GM11168 (cell line): ENCODE measurements around the gene ADGRG7.

Experiments used
- in situ Hi-C: fragments of 300-500 bp; cut with MboI; formaldehyde crosslinking; loops from one replicate; pipeline ENCODE4 v1.12.0; 2022; ENCODE audit warnings: low sequenced_read_pairs; ENCODE audit not compliant: unreplicated experiment

The ADGRG7 gene

DNA sequence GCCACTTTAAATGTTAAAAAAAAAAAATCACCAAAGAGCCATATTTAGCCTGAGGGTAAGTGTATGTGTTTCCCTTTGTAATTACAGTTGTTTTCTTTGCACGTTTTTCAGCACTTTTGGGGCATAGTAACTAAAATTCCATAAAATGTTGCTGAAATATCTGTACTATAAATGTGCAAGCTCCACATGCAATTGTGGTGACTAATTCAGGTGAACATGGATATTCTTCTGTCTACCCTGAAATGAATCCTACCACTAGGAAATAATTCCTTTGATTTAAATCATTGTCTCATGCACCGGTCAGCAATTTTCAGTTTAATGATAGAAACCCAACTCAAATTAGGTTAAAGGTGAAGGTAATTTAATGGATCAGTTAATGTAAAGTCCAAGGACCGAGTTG lies 86.8 kb downstream of the ADGRG7 start:
- in situ Hi-C loops, result no loop called here

DNA sequence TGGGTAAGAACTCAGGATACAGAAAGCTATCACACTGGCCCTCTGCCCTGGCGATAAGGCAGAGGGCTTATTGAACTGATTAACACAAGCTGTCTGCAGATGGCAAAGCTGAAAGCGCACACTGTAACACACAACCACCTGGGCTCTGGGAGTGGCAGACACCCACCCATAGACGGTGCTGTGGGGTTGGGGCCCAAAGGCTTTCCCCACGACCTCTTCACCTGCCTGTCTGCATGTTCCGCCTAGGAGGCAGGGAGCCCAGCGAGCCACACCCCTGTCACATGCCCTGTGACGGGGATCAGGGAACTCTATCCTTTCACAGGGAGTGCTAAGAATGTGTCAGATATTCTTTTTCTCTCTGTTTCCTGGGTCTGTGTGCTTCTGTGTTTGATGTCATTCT lies 87.8 kb downstream of the ADGRG7 start:
- in situ Hi-C loops, result no loop called here

DNA sequence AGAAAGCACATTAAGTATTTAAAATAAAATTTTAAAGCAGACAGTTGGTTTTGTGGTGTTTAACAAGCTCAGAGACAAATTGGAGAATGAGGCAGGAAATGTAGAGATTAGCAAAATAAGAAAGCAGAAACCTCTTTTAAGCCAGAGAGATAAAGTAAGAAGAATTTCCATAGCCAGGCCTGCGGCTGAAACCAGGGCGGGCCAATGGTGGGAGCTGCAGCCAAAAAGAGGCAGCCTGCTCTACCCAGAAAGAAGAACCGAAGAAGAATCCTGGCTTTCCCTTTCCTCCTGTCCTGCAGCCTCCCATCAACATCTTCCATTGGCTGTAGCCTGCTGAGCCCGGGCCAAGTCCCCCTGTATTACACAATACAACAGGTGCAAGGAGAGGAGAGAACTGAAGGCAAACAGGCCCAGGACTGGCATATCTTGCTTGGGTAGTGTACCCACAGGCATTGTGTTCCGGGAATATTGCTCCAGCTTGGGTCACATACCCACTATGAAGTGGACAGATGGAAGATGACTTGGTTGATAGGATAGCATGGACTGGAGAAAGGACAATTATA lies 88.4 kb downstream of the ADGRG7 start:
- in situ Hi-C loops, result no loop called here

DNA sequence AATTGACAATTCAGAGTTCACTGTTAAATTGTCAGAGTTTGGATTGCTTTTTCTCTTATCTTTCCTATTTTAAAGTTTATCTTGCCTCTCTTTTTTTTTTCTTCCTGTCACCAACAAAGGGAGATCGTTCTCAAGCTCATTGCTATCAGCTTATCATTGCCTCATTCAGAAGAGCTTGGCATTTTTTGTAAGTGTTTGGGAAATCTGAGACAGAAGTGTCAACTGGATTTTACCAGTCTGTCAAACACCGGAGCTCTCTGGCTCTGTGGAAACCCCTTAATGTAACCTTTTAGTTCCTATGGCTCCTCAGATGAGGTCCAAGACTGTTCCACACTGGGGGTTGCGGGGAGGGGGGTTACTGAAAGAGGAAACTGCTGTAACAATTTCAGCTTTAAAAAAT lies 89.3 kb downstream of the ADGRG7 start:
- in situ Hi-C loops, result no loop called here

DNA sequence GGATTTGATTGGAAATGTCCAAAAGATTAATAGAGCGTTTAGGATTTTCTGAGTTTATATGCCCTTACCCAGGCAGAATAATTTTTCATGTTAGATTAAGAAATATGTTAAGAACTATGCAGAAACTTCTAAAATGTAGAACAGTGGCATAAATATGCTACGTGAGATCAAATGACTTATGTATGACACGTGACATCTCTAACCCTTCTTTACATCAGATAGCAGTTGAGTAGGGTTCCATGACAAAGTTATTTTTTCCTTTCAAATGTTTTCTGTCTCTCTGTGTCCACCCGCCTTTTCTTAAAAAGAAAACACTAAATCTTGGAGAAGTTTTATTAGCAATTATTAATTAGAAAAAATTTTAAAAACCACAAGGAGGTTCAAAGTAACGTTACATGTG lies 91.3 kb downstream of the ADGRG7 start:
- in situ Hi-C loops, result no loop called here

DNA sequence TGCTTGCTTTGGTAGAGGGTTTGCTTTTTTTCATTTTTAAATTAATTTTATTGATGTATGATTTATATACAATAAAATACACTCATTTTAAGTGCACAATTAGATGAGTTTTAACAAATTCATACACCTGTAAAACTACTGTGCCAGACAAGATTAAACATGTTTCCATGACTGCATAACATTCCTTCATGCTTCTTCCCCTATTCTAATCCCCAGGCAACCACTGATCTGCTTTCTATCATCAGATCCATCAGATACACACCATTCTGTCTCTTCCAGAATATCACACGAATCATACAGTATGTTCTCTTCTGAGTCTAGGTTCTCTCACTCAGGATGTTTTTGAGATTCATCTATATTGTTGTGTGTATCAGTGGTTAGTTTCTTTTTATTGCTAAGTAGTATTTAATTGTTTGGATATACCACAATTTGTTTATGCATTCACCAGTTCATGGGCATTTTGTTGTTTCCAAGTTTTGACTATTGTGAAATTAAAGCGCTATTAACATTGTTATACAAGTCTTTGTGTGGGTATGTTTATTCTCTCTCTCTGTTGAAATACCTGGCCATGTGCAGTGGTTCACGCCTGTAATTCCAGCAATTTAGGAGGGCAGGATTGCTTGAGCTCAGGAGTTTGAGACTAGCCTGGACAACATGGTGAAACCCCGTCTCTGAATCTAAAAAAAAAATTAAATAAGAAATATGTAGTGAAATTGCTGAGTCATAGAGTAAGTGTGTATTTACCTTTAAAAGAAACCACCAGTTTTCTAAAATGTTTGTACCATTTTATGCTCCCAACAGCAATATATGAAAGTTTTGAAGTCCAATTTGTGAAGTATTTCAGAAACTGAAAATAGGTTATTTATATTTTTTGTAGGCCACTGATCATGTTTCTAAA lies 92.9 kb downstream of the ADGRG7 start:
- in situ Hi-C loops, result no loop called here

DNA sequence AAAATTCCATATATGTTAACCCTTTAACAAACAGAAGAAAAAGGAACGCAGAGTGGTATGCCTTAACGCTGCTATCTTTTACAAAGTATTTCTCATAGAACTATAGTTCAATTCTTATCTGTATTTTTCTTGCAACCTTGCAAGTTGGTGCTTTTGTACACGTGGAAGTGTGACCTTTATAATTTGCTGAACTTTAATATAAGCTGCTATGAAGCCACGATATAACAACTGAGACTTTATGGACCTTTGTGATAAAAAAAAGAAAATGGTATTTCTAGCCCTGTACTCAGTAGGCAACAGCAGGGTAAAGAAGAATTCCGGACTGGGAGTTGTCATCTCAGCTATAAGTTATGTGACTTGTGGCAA lies 93.6 kb downstream of the ADGRG7 start:
- in situ Hi-C loops, result no loop called here

DNA sequence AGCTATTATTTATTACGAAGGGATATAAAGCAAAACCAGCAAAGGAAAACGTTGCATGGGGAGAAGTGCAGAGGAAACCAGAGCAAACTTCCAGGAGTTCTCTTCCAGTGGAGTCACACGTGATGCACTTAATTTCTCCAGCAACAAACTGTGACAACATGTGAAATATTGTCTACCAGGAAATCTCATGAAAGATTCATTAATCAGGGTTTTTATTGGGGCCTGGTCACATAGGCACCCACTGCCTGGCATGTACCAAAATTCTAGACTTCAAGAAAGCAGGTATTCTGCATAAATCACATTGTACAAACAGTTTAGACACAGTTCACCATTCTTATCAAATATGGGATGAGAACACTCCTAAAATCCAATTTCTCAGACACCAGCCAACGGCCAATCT lies 94.5 kb downstream of the ADGRG7 start:
- in situ Hi-C loops, result no loop called here

DNA sequence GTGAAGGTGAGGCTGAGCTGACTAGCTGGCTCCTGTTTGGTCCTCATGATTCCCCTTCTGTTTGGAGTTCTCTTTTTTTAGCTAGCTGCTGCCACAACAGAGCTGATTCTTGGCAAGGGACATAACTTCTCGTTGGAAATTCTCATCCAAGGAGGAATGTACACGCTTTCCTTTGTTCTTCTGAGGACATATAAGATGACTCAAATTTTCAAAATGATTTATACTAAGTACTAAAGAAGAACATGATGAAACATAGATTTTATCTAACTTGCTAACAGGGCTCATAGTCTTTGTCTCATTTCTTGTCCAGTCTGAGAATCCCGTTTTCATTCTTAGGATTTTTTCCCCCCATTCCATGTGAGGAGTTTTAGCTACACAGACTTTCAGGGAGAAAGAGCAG lies 97.0 kb downstream of the ADGRG7 start:
- in situ Hi-C loops, result no loop called here

DNA sequence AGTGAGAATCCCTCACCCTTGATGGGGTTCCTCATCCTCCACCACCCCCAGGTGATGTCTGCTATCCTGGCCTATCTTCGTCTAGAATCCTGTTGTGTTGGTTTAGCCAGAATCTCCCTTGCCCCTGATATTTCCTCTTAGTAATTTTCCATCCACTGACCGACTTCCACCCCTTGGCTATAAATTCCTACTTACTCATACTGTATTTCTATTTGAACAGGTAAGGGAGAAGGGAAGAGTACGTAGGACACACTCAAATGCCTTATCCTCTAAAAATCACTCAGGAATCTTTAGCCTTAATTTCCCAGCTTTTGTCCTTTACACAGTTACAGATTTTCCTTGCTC lies 99.2 kb downstream of the ADGRG7 start:
- in situ Hi-C loops, result no loop called here

DNA sequence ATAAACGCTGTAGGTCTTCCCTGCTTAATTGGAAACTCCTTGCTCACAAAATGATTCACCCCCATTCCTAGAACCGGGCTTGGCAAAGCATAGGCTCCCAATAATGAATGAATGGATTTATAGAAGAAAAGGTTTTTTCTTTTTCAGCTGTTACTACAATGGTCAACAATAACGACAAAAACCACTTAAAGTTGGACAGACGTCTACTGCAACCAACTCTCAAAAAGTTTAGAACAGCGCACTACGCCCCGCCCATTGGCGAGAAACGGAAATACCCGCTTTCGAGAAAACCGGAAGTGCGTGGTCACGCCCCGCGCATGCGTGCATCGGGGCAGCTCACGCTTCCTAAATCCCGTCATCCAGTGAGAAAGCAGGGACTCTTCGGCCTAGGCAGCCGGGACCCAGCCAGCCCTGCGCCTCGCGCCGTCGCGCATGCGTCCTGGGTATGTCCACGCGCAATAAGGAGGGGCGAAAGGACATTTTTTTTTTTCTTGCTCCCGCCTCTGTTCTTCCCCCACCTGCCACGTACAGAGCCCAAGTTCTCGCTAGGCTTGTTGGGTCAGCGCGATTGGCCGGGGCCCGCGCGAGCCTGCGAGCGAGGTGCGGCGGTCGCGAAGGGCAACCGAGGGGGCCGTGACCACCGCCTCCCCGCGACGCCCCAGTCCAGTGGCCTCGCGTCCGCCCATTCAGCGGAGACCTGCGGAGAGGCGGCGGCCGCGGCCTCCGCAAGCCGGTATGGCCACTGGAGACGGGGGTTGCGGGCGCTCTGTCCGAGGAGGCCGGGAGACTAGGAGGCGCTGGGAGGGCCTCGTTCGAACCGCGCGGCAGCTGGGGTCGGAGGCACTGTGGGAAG lies 99.8 kb downstream of the ADGRG7 start, which contains the start of gene TFG:
TFG (plus strand) TSS at position 506 of the 853 bp plus-strand sequence. CDS start 4,192 bp downstream, outside the sequence.
- in situ Hi-C loops, result no loop called here

DNA sequence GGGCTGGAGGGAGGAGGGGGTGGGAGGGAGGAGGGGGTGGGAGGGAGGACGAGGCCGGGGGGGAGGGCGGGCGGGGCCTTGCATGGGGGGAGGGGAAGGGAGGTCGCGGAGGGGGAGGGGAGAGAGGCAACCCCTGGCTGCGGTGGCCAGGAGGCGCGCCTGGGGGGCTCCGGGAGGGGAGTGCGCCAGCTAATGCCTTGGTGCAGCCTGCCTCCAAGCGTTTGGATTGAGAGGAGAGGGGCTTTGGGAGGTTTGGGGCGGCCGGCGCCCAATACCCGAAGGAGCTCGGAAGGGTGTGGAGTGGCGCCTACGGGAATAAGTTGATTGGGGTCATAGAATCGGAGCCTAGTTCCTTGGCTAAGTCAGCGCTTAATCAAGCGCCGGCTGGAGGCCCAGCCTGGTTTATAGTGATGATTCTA lies 100.5 kb downstream of the ADGRG7 start:
- in situ Hi-C loops, result no loop called here

DNA sequence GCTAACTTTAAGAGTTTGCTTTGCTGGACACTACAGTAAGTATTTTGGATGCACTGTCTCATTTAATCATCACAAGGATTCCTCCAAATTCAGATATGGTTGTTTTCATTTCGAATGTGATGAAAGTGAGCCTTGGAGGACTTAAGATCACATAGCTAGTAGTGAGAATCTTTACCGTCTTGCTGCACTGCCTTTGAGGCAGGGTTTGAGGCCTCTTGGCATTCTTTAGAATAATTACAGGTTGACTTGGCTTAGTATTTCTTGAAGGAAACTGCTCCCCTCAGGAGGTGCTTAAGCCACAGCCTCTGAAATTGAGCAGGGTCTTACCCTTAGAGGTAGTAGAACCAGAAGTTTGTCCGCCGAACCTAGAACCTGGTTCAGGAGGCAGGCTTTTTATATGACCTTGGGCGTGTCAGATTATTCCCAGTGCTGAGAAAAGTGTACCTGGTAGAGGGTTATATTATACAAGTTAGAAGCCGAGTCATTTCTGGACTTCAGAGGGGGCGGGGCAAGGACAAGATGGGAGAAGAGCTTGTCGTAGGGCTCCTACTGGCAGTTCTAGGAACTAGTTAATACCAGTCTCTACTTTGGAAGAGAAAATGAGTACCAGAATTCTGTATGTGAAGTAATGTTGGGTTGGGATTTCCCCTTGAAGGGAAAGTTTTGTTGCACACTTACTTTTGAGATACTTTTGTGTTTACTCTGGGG lies 101.0 kb downstream of the ADGRG7 start:
- in situ Hi-C loops, result no loop called here

DNA sequence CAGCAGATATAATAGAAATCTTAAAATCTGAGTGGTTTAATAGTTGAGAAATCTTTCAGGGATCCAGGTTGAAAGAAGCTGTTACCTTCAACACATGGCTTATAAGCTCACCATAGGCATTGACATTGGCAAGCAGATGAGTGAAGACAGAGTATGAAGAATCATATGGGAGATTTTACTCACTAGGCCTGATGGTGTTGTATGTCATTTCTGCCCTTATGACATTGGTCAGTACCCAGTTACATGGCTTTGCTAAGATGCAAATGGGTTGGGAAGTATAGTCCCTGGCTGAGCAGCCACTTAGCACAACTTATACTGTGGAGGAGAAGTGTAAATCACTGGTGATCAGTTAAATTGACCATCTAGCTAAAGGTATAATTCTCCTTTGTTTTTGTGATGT lies 105.8 kb downstream of the ADGRG7 start:
- in situ Hi-C loops, result no loop called here

DNA sequence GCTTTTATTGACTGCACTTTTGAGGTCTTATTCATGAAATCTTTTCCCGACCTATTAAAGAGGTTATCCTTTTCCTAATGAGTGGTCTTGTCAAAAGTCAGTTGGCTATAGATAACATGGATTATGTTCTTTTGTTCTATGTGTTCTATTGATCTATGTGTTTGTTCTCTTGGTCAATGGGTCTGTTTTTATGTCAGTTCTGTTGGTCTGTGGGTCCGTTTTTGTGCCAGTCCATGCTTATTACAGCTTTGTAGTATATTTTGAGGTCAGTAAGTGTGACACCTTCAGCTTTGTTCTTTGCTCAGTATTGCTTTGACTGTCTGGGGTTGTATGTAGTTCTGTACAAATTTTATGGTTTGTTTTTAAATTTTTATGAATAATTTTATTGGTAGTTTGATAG lies 107.7 kb downstream of the ADGRG7 start:
- in situ Hi-C loops, result no loop called here

DNA sequence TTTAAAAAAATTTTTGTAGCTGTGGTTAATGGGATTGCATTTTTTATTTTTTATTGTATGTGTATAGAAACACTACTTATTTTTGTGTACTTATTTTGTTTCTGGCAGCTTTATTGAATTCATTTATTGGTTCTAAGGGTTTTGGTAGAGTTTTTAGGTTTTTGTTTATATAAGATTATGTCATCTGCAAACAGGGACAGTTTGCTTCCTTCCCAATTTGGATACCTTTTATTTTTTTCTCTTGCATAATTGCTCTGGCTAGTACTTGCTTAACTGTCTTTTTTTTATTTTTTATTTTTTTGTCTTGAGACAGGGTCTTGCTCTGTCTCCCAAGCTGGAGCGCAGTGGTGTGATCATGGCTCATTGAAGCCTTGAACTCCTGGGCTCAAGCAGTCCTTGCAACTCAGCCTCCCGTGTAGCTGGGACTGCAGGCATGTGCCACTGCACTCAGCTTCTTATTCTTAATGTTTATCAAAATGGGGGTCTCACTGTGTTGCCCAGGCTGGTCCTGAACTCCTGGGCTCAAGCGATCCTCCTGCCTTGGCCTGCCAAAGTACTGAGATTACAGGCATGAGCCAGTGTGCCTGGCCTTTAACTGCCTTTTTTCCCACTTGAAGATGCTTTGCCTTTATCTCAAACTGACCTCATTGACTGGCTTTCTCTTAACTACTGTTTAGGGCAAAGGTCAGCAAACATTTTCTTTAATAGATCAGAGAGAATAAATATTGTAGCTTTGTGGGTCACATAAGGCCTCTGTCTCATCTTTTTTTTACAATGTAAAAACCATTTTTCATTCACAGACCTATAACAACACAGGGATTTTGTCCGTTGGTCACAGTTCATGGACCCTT lies 108.5 kb downstream of the ADGRG7 start:
- in situ Hi-C loops, result no loop called here

DNA sequence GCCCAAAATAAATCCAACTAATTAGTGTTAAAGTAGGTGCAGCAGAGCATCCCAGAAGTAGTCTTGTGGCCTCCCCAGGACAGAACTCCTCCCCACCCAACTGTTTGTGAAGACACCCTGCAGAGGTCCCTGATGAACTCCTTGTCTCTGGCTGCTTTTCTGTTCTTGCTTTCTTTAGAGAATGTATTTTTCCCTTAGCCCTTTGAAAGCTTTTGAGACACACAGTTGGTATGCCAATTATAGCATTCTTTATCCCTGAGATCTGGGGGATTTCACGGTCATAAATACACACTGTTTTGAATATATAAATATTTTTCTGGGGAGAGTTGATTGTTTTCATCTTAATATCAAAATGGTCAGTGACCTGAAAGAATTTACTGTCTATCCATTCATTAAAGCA lies 109.7 kb downstream of the ADGRG7 start:
- in situ Hi-C loops, result no loop called here

DNA sequence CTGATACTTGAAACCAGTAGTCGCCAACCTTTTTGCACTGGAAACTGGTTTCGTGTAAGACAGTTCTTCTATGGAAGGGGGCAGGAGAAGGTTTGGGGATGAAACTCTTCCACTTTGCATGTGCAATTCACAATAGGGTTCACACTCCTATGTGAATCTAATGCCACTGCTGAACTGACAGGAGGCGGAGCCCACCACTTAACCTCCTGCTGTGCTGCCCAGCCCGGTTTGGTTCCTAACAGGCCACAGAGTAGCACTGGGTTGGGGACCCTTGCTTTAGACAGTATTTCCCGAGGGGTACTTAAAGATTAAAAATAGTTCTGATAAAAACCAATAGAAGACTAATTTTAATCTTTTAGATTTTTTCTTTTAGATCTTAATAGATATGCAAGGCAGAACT lies 111.0 kb downstream of the ADGRG7 start:
- in situ Hi-C loops, result no loop called here

DNA sequence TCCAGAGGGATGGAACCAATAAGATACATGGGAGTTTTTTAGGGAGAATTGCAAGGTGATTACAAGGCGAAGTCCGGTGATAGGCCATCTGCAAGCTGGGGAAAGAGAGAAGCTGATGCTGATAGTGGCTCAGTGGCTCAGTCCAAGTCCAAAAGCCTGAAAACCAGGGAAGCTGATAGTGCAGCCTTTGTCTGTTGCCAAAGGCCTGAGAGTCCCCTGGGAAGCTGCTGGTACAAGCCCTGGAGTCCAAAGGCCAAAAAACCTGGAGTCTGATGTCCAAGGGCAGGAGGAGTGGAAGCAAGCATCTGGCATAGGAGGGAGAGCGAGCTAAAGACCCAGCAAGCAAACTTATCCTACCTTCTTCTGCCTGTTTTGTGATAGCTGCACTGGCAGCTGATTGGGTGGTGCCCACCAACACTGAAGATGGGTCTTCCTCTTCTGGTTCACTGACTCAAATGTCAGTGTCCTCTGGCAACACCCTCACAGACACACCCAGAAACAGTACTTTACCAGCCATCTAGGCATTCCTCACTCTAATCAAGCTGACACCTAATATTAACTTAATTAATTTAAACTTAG lies 116.6 kb downstream of the ADGRG7 start:
- in situ Hi-C loops, result no loop called here
